Mammary epithelial cell (primary cell): ENCODE measurements around the gene CBX2.

Experiments
- CTCF ChIP-seq, 2 donors: IDR thresholded peaks in 1 of 2; conservative IDR thresholded peaks in 1 of 2; 2 replicates each; pipeline ENCODE4 v1.5.1; 2011 to 2012; ENCODE audit warnings: inconsistent platforms in 2 of 2, low read length in 2 of 2, mild to moderate bottlenecking in 2 of 2, control low read depth in 1 of 2, low read depth in 1 of 2; ENCODE audit not compliant: insufficient read depth in 1 of 2; ENCODE audit errors: extremely low read depth in 1 of 2
- EZH2 ChIP-seq: IDR thresholded peaks from 2 replicates; pipeline ENCODE4 v1.6.1; 2012; ENCODE audit warnings: low read length, inconsistent platforms, borderline replicate concordance

GRCh38 chr17:79742589-79742918 is 35.4 kb upstream of the CBX2 start:
- TF ChIP-seq CTCF (conservative IDR thresholded peaks at IDR 0.05 in 1 of 2, IDR thresholded peaks at IDR 0.05 in 1 of 2; ENCODE audit: extremely low read depth in 1 of 2, insufficient read depth in 1 of 2, low read depth in 1 of 2, low read length in 2 of 2) (no peak), EZH2 (no peak)
